H1 (cell line): ENCODE results near the gene PRELID2. TPM values are rescaled to one million over a fixed set of nuclear protein-coding genes. Genes with fewer than 3 reads are reported as not detected.

Experiments used
- BACH1 ChIP-seq: IDR thresholded peaks from 2 replicates; pipeline ENCODE4 v1.6.1; 2012; ENCODE audit warnings: low read length, improper control_type of control experiment
- BRCA1 ChIP-seq: IDR thresholded peaks from 2 replicates; pipeline ENCODE4 v1.6.1; 2012; ENCODE audit warnings: low read depth, low read length, improper control_type of control experiment
- CBX5 ChIP-seq: fragments of 300-800, 300-1000 bp; sonication (generic); IDR thresholded peaks from 2 replicates; pipeline ENCODE4 v1.7.1; 2016; ENCODE audit warnings: antibody characterized with exemption, low read length, low read depth
- CHD1 ChIP-seq: IDR thresholded peaks from 2 replicates; pipeline ENCODE4 v1.6.1; 2012; ENCODE audit warnings: low read depth, low read length, improper control_type of control experiment
- CHD2 ChIP-seq: IDR thresholded peaks from 2 replicates; pipeline ENCODE4 v1.6.1; 2012; ENCODE audit warnings: low read length, improper control_type of control experiment
- CTBP2 ChIP-seq: IDR thresholded peaks from 2 replicates; pipeline ENCODE4 v1.7.0; 2011; ENCODE audit warnings: borderline replicate concordance, mild to moderate bottlenecking, moderate library complexity, mixed read lengths, low read length; ENCODE audit not compliant: insufficient read depth, insufficient read length
- FOSL1 ChIP-seq: IDR thresholded peaks from 2 replicates; pipeline ENCODE4 v1.6.1; 2011; ENCODE audit warnings: mild to moderate bottlenecking, low read depth, low read length, moderate library complexity; ENCODE audit not compliant: insufficient read depth
- HDAC2 ChIP-seq, 2 experiments: fragments of 300-600 bp in 1 of 2; sonication (generic) in 1 of 2; IDR thresholded peaks; 2 replicates each; pipeline ENCODE4 v1.6.1; 2011 to 2012; ENCODE audit warnings: low read depth in 2 of 2, low read length in 2 of 2, mild to moderate bottlenecking in 2 of 2, moderate library complexity in 2 of 2, borderline replicate concordance in 1 of 2, inconsistent platforms in 1 of 2
- KDM5A ChIP-seq: fragments of 200-600 bp; IDR thresholded peaks from 2 replicates; pipeline ENCODE4 v1.7.1; 2012; ENCODE audit warnings: mild to moderate bottlenecking, low read length, inconsistent platforms, mixed read lengths
- MAFK ChIP-seq: IDR thresholded peaks from 2 replicates; pipeline ENCODE4 v1.6.1; 2012; ENCODE audit warnings: low read depth, mild to moderate bottlenecking, improper control_type of control experiment, low read length
- POU5F1 ChIP-seq: IDR thresholded peaks from 2 replicates; pipeline ENCODE4 v1.6.1; 2011; ENCODE audit warnings: low read depth, mild to moderate bottlenecking, low read length, moderate library complexity
- RAD21 ChIP-seq, 2 experiments: IDR thresholded peaks in 1 of 2; conservative IDR thresholded peaks in 1 of 2; 2 replicates each; pipeline ENCODE4 v1.6.1; 2011; ENCODE audit warnings: low read depth in 2 of 2, low read length in 2 of 2, improper control_type of control experiment in 1 of 2, inconsistent platforms in 1 of 2, mild to moderate bottlenecking in 1 of 2, moderate library complexity in 1 of 2
- RBBP5 ChIP-seq: IDR thresholded peaks from 2 replicates; pipeline ENCODE4 v1.7.1; 2012; ENCODE audit warnings: low read depth, mild to moderate bottlenecking, inconsistent platforms, low read length, moderate library complexity, borderline replicate concordance
- RNF2 ChIP-seq: fragments of 200-900, 300-1000 bp; sonication (generic); IDR thresholded peaks from 2 replicates; pipeline ENCODE4 v1.7.1; 2016; ENCODE audit warnings: borderline replicate concordance, low read depth, mild to moderate bottlenecking, antibody characterized with exemption, low read length; ENCODE audit not compliant: poor library complexity, severe bottlenecking; ENCODE audit errors: missing control alignments
- SIRT6 ChIP-seq: IDR thresholded peaks from one replicate; pipeline ENCODE4 v1.7.1; 2012; ENCODE audit warnings: low read length, inconsistent platforms
- SIX5 ChIP-seq: IDR thresholded peaks from 2 replicates; pipeline ENCODE4 v1.6.1; 2011; ENCODE audit warnings: mild to moderate bottlenecking, low read depth, low read length
- SP1 ChIP-seq: IDR thresholded peaks from 2 replicates; pipeline ENCODE4 v1.6.1; 2011; ENCODE audit warnings: low read depth, low read length
- TBP ChIP-seq: IDR thresholded peaks from 2 replicates; pipeline ENCODE4 v1.6.1; 2011; ENCODE audit warnings: low read depth, low read length, improper control_type of control experiment
- TEAD4 ChIP-seq: IDR thresholded peaks from 2 replicates; pipeline ENCODE4 v1.6.1; 2012; ENCODE audit warnings: low read depth, low read length, inconsistent platforms, mixed read lengths
- polyA plus RNA-seq, 7 experiments: library from polyadenylated mRNA; depleted of rRNA in 3 of 7; stranded (reverse) in 5 of 7; unstranded in 2 of 7; fragments of >200 nt in 5 of 7; fragments of 200-250 nt in 2 of 7; gene quantifications; 1 replicate in 5 of 7; 2 replicates in 1 of 7; 4 replicates in 1 of 7; pipeline versions ENCODE4 v1.2.1 to v1.2.3, GENCODE V29; 2011 to 2013; ENCODE audit warnings: missing spikeins in 2 of 7, mixed read lengths in 2 of 7
- total RNA-seq: library from RNA; stranded (reverse); fragmentation: NEBNext Ultra II Directional; extraction: Animal tissue kit (Norgen Biotek cat#: 25700); gene quantifications from 2 replicates; pipeline ENCODE4 v1.2.1, GENCODE V29; 2021
- TF ChIP-seq, protein P1 (sequence below): IDR thresholded peaks from 2 replicates; pipeline ENCODE4 v1.6.1; 2011; ENCODE audit warnings: low read length, improper control_type of control experiment

The PRELID2 gene
- total and polyA plus RNA-seq, 2 of the 8 experiments (the other 6 are each of a cell fraction or from before 2014, with no cell fraction given) = 2.2 to 7.8 TPM

DNA sequence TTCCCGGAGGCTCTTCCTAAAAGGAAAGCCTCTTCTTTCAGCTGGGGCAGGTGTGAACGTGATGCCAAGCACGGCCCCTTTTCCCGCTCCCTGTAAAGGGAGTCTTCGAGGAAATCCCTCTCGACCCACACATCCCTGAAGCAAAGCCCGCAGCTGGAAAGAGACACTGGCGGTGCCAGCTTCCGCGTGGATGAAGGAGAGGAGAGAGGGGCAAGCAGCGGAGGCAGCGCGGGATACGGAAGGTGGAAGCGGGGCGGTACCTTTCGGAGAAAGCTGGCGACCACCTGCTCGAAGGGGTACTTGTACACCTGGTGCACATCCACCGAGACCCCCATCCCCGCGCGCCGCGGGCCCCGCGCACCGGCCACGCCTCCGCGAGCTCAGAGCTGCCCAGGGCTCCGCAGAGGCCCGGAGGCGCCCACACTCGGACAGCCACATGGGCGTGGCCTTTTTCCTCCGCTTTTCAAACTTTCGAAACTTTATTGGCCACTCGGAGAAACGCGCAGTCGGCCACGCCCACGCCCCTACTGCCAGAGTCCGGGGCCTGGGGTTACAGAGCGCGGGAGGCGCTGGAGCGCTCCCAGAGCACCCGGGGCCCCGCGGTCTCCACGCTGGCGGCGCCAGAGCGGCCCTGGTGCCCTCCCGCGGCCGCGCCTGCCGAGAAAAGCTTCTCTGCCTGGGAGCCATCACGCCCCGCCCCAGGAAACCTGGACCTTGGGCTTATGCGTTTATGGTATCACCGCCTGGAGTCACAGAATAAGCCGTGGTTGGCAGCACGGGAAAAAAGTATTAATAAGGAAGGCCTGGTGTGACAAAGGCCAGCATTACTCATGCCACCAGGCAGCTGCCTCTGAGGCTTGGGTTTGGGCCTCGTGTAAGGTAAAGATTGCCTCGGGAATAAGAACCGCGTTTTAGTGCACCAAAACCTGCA lies at the start of gene PRELID2 (continued):
- TF ChIP-seq CHD1 = no peak
- TF ChIP-seq HDAC2 (IDR thresholded peaks at IDR 0.05; ENCODE audit: borderline replicate concordance in 1 of 2, low read depth in 2 of 2, low read length in 2 of 2) = peak; percentile 3 to 25; a peak in 1 of 4 replicates
- TF ChIP-seq CTBP2 = no peak
- 0 out of 2 replicates have a peak, but pooled peaks have one; percentile 43 for TF ChIP-seq TBP
- TF ChIP-seq SIRT6 = no peak
- no peak for TF ChIP-seq MAFK
- TF ChIP-seq TEAD4 = no peak
- no peak for TF ChIP-seq BRCA1
- no peak for TF ChIP-seq RBBP5
- TF ChIP-seq, protein P1, sequence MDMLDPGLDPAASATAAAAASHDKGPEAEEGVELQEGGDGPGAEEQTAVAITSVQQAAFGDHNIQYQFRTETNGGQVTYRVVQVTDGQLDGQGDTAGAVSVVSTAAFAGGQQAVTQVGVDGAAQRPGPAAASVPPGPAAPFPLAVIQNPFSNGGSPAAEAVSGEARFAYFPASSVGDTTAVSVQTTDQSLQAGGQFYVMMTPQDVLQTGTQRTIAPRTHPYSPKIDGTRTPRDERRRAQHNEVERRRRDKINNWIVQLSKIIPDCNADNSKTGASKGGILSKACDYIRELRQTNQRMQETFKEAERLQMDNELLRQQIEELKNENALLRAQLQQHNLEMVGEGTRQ = no peak
- peak; percentile 11; the same call in 1 of the 2 replicates for TF ChIP-seq BACH1
- no peak for TF ChIP-seq FOSL1
- no peak for TF ChIP-seq POU5F1
- no peak for TF ChIP-seq RNF2
- no peak for TF ChIP-seq RAD21 (IDR thresholded peaks at IDR 0.05 in 1 of 2, conservative IDR thresholded peaks at IDR 0.05 in 1 of 2; ENCODE audit: low read depth in 2 of 2, low read length in 2 of 2)
- no peak for TF ChIP-seq KDM5A
- no peak for TF ChIP-seq CBX5
- TF ChIP-seq SIX5 = no peak
- peak; percentile 81 for TF ChIP-seq SP1
- no peak; the same call in 1 of the 2 replicates for TF ChIP-seq CHD2
